ENCODE results near the gene TBC1D16.
A peak's percentile ranks its signal among the peaks of the same experiment; 100 is the strongest.
"Not testable (repeated sequence)": the region's sequence is repeated elsewhere in the genome, so short reads cannot be mapped to it uniquely, and the experiment has no call there.

Gene TBC1D16

GRCh38 chr17:80050706-80051105 is 15.0 kb upstream of the TBC1D16 start:
- DNase-seq: no peak

GRCh38 chr17:80049986-80050385 is 14.3 kb upstream of the TBC1D16 start:
- DNase-seq: no peak

DNA sequence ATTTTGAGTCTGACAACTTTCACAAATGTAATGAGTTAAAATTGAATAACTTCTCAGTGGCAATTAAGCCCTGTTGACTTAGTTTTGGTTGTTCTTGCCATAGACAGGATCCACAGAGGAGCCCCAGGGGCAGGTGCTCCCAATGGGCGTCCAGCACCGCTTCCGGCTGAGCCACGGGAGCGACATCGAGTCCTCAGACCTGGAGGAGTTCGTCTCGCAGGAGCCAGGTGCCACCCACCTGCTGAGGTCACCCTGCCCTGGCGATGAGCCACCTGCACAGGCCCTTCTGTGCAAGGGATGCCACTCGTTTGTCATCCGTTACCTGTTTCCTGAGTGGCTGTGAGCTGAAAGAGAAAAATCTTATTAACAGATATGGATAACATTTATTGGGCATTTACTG is 11.5 kb upstream of the TBC1D16 start:
- DNase-seq: no peak

- not testable (repeated sequence) for DNase-seq
Observed at GRCh38 chr17:80046709-80047108, 11.0 kb upstream of the TBC1D16 start.

- no peak for DNase-seq
Observed at GRCh38 chr17:80045703-80046102, 10.0 kb upstream of the TBC1D16 start.

GRCh38 chr17:80043963-80044362 is 8.3 kb upstream of the TBC1D16 start:
- no peak for DNase-seq

GRCh38 chr17:80036715-80037477 is 1.2 kb upstream of the TBC1D16 start:
- peak; percentile 32 to 37 for DNase-seq

DNA sequence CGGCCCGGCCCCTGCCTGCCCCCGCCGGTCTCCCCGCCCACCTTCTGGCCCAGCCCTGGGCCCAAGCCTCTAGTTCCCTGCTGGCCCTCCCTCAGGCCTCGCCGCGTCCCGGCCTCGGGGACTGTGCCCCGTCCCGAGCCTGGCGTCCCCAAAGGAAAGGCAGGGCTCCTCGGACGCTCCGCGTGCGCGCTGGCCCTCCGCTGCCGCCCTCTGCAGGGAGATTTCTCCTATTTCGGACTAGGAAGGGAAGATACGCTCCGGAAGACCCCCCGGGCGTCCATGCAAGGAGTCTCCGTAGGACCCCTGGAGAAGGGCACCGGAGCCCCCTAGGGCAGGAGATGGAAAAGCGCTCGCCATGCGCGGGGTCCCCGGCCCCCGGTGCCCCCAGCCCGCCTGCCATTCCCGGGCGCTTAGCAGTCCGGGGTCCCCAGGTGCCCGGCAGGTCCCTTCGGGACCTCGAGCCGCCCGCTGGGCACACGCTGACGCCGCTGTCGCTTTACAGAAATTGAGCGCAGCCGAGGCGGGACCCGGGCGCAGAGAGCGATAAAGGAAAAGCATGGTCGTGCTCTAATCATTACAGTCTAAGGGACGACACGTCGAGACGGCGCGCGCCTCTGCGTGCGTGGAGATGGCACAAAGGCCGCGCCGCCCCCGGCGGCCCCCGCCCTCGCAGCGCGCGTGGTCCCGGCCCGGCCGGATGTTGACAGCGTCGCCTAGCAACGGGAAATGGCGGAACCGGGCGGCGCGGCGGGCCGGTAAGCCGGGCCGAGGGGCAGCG is 454 bp upstream of the TBC1D16 start, which contains the start of gene CCDC40:
Gene CCDC40 (plus strand): TSS at position 706 of the 778 bp plus-strand sequence. CDS start 21 bp downstream, at position 727.
- DNase-seq: peak; percentile 74 to 75

DNA sequence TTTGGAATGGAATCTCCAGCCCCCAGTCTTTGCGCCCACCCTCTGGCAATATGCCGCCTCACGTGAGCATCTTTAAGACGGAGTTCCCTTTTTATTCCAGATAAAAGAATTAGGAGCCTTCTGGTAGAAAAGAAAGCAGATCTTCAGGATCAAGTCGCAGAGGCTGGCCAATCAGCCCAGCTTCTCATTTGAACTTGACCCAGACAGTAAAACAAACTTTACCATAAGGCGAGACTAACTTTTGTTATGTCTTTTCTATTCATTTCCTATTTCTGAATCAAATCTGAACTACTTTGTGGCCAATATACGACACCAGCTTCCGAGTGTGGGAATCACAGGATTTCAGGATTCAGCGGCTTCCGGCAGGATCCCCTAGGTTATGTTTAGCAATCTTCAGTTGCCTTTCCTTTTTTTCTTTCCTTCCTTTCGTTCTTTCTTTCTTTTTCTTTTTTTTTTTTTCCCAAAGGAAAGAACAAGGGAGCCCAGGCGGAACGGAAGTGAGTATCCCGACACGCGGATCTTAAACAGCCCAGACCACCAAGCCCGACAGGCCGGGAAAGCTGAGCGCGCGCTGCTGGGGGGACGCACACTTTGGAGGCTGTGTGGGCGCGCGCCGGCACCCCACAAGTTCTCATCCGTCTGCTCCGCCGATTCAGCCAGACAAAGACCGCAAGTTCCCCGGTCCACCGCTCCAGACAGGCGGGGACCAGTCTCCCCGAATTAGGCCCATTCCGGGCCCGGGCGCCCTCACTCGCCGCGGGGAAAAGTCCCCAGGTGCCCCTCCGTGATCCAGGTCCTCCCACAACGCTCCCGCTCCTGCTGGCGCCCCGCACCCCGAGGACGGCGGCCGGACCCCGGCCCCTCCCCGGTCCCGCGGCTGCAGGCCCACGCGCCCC is 633 bp downstream of the TBC1D16 start:
- DNase-seq: peak; percentile 37 to 55

DNA sequence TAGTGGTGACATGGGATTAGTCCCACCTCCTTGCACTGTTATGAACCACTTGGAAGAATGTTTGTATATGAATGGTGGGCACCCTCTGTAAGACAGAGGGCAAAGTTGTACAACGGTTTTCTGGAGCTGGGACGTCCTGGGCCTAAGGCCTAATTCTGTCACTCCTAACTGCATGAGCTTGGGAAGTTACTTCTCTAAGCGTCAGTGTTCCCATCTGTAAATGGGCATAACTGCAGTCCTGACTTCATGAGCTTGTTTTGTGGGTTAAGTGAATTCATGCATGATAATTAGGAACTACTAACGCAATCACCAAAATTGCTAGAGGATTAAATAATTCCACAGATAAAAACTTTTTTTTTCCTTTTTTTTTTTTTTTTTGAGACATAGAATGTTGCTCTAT is 1.8 kb downstream of the TBC1D16 start:
- DNase-seq: no peak

DNA sequence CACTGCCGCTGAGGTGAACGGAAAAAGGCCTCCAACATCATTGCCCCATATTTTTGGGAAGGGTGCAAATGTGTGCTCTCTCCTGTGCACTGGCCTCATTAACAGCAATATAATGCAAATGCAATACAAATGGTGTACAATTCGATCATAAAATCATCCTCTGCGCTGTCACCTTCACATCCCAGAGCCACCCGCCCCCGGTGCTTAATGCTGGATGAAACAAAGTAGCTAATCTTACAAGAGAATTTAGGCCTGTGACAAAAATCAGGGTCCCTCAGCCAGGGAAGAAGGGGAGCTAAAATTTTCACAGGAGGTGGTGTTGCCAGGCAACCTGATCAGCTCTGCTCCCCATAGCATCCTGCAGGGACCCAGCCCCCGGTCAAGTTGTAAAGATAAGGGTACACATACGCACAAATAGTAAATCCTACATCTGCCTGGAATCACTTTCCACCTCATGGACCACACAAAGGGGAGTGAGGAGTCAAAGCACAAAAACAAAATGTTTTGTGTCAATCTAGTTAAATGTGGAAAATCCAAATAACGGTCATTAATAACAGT is 3.0 kb downstream of the TBC1D16 start:
- DNase-seq: no peak

- no peak for DNase-seq
Observed at GRCh38 chr17:80031691-80032430, 3.8 kb downstream of the TBC1D16 start.

GRCh38 chr17:80030730-80031410 is 4.8 kb downstream of the TBC1D16 start:
- no peak for DNase-seq

DNA sequence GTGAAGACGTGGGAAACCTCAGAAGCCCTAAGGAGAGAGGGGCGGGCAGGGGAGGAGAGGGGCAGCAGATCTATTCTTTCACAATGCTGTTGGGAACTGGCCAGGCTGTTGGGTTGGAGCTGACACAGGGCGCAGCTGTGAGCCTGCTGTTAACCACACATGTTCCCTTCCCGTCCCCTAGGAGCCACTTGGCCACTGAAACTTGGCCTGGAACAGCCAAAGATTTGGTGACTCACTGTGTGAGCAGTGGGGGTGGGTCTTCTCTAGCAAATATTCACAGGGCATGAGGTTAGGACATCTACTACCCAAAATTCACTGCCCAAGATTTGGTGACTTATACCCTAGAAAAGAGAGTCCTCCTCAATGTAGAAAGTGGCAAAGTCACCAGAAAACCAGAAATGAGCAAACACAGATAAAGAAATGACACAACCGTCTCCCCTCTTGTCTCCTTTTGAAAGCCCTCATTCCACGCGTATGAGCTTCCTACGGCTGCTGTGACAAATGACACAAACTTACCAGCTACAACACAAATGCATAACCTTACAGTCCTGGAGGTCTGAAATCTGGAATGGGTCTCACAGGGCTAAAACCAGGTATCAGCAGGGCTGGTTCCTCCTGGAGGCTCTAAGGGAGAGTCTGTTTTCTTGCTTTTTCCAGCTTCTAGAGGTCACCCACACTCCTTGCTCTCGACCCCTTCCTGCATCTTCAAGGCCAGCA is 6.3 kb downstream of the TBC1D16 start:
- no peak for DNase-seq

DNA sequence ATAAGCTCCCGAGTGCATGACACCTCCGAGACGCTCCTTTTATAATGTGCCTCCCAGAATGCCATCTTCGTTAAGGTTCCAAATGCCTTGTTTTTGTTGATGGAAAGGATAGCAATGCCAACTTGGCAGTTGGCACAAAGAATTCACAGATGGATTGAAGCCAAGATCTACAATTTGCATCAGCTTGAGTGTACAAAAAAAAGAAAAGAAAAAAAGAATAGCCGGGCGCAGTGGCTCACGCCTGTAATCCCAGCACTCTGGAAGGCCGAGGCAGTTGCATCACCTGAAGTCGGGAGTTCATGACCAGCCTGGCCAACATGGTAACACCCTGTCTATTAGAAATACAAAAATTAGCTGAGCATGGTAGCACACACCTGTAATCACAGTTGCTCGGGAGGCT is 7.6 kb downstream of the TBC1D16 start:
- no peak for DNase-seq

- DNase-seq: no peak
Observed at GRCh38 chr17:80027043-80027435, 8.6 kb downstream of the TBC1D16 start.

DNA sequence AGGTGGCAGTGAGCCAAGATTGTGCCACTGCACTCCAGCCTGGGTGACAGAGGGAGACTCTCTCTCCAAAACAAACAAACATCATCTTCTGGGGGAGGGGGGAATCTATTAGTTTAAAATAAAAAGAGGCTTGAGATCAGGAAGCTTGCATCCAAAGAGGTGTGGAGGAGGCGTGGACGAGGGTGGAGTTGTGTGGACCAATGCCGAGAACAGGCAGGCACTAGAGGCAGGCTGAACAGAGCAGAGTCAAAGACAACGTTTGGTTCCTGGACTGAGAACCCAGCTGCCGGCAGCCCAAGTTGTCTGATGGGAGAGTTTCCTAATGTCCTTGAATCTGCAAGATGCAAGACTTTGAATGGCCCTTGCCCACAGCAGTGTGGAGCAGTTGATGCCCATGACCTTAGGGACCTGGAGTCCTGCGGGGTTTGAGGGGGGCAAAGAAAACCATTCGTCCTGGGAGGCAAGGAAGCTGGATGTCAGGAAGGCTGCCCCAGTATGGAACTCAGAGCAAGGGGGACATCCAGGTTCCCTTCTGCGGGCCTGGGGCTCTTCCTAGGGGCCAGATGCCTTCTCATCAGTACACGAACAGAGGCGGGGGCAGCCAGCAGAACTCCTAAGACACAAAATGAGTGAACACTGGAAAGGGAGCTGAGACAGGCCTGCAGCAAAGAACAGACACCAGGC is 9.2 kb downstream of the TBC1D16 start:
- DNase-seq: no peak

GRCh38 chr17:80025796-80026195 is 9.9 kb downstream of the TBC1D16 start:
- DNase-seq: no peak

- no peak for DNase-seq
Observed at GRCh38 chr17:80025140-80025539, 10.5 kb downstream of the TBC1D16 start.

All from stimulated activated CD4-positive, alpha-beta T cell treated with anti-CD3 and anti-CD28 coated beads, Interleukin-2, amount 100 ng/mL, for 24 hours (primary cell).